Calu3 (cell line): Measurements from ENCODE around the gene WDR7. TPM values are rescaled to one million over a fixed set of nuclear protein-coding genes. Genes with fewer than 3 reads are reported as not detected.

Experiments used
- BruUV-seq: library from RNA; stranded (reverse); fragments of 400-500 nt; replicated peaks from 2 replicates; lab custom pipeline; 2021; lab: Mats Ljungman, UMichigan
- CTCF ChIA-PET: fragments of 300-600 bp; sonication (Branson Sonifier 250); formaldehyde crosslinking; loops from one replicate; lab custom pipeline; 2022; ENCODE audit warnings: antibody characterized with exemption; lab: Charles Lee
- DNase-seq: peaks from one replicate; pipeline ENCODE4 v3.0.0; 2022
- H3K27ac Mint-ChIP-seq: one replicate; pipeline ENCODE4 v1.8.0; 2022; ENCODE audit warnings: mixed read lengths; ENCODE audit not compliant: unreplicated experiment
- H3K27me3 Mint-ChIP-seq: one replicate; pipeline ENCODE4 v1.8.0; 2022; ENCODE audit warnings: mixed read lengths; ENCODE audit not compliant: unreplicated experiment
- H3K36me3 Mint-ChIP-seq: one replicate; pipeline ENCODE4 v1.8.0; 2022; ENCODE audit warnings: mild to moderate bottlenecking, moderate library complexity, mixed read lengths; ENCODE audit not compliant: insufficient read depth, unreplicated experiment
- H3K4me1 Mint-ChIP-seq: one replicate; pipeline ENCODE4 v1.8.0; 2022; ENCODE audit warnings: mild to moderate bottlenecking, low read depth, mixed read lengths; ENCODE audit not compliant: unreplicated experiment
- H3K4me3 Mint-ChIP-seq: one replicate; pipeline ENCODE4 v1.8.0; 2022; ENCODE audit warnings: mild to moderate bottlenecking, low read depth, moderate library complexity, mixed read lengths; ENCODE audit not compliant: unreplicated experiment
- H3K9me3 Mint-ChIP-seq: one replicate; pipeline ENCODE4 v1.8.0; 2022; ENCODE audit warnings: low read depth, mixed read lengths; ENCODE audit not compliant: unreplicated experiment
- CTCF ChIP-seq: fragments of 200-600 bp; IDR thresholded peaks from one replicate; pipeline ENCODE4 v1.8.0; 2022; ENCODE audit warnings: antibody characterized with exemption; ENCODE audit not compliant: unreplicated experiment
- intact Hi-C: fragments of 100-400 bp; cut with micrococcal nuclease; formaldehyde crosslinking; loops from one replicate; pipeline ENCODE4 v1.10.0; 2022; ENCODE audit not compliant: unreplicated experiment
- total RNA-seq: library from RNA; stranded (reverse); gene quantifications from 2 replicates; pipeline ENCODE4 v1.2.3, GENCODE V29; 2022

The WDR7 gene
- total RNA-seq, 1 experiment from 2014 or later = 16.2 TPM

- Mint-ChIP-seq H3K9me3 (no peaks in the 10 kb centered on the region), H3K27me3 (no peaks in the 10 kb centered on the region), H3K36me3 (no peaks in the 10 kb centered on the region), H3K4me3 (no peak overlapping the region), H3K27ac (no peak overlapping the region), H3K4me1 (peaks cover 27% of the 10 kb centered on the region)
- DNase-seq = no peak
- no TSS peak for BruUV-seq
- CTCF ChIA-PET = interaction anchor here (0.6 to 1.6 kb wide), 3 partner anchors 9 to 535 kb away, joined by 4 to 7 read pairs (median 4); partner anchors contain the start of gene ONECUT2
- intact Hi-C loops = loop anchor here (5.0 kb wide), 1 partner anchor 32 kb away; no protein-coding TSS in a partner anchor
- TF ChIP-seq CTCF = no peak
Observed at GRCh38 chr18:56899660-56900059, 248.5 kb downstream of the WDR7 start.

- Mint-ChIP-seq H3K4me1 (peaks cover 31% of the 10 kb centered on the region), H3K27me3 (no peaks in the 10 kb centered on the region), H3K9me3 (no peaks in the 10 kb centered on the region), H3K4me3 (no peak overlapping the region), H3K27ac (peak overlapping the region; percentile 48), H3K36me3 (no peaks in the 10 kb centered on the region)
- no TSS peak for BruUV-seq
- CTCF ChIA-PET = interaction anchor here (0.5 to 1.6 kb wide), 4 partner anchors 9 to 535 kb away, joined by 4 to 7 read pairs (median 4); partner anchors contain the start of gene ONECUT2
- intact Hi-C loops = loop anchor here (5.0 kb wide), 1 partner anchor 33 kb away; no protein-coding TSS in a partner anchor
- TF ChIP-seq CTCF = no peak
- no peak for DNase-seq
Observed at GRCh38 chr18:56900195-56901094, 249.3 kb downstream of the WDR7 start.

GRCh38 chr18:56901919-56902318 is 250.8 kb downstream of the WDR7 start:
- Mint-ChIP-seq H3K4me1 (peaks cover 43% of the 10 kb centered on the region), H3K36me3 (no peaks in the 10 kb centered on the region), H3K9me3 (no peaks in the 10 kb centered on the region), H3K4me3 (no peak overlapping the region), H3K27ac (peak overlapping the region; percentile 88), H3K27me3 (no peaks in the 10 kb centered on the region)
- CTCF ChIA-PET = interaction anchor here (0.6 to 1.3 kb wide), 5 partner anchors 11 to 1670 kb away, joined by 3 to 14 read pairs (median 4); partner anchors contain the start of gene ONECUT2
- TF ChIP-seq CTCF = no peak
- DNase-seq = no peak
- no TSS peak for BruUV-seq
- intact Hi-C loops = loop anchor here (2.0 to 5.0 kb wide), 2 partner anchors 35 to 83 kb away; no protein-coding TSS in a partner anchor

GRCh38 chr18:56902653-56903052 is 251.5 kb downstream of the WDR7 start:
- H3K27ac Mint-ChIP-seq = peak overlapping the region; percentile 88
- H3K9me3 Mint-ChIP-seq = no peaks in the 10 kb centered on the region
- H3K27me3 Mint-ChIP-seq = no peaks in the 10 kb centered on the region
- no peaks in the 10 kb centered on the region for H3K36me3 Mint-ChIP-seq
- intact Hi-C loops = loop anchor here (2.0 to 5.0 kb wide), 2 partner anchors 35 to 82 kb away; no protein-coding TSS in a partner anchor
- peak overlapping the region; percentile 25 for H3K4me3 Mint-ChIP-seq
- peaks cover 50% of the 10 kb centered on the region for H3K4me1 Mint-ChIP-seq
- TF ChIP-seq CTCF = no peak
- BruUV-seq = no TSS peak
- CTCF ChIA-PET = interaction anchor here (0.6 to 1.3 kb wide), 6 partner anchors 12 to 1669 kb away, joined by 3 to 14 read pairs (median 4); partner anchors contain the start of gene ONECUT2
- DNase-seq = no peak
